HCT116 (cell line): ENCODE data around the gene SLC9A9.

ENCODE experiments used
- CEBPB ChIP-seq: IDR thresholded peaks from 2 replicates; pipeline ENCODE4 v1.6.1; 2012; ENCODE audit warnings: low read depth
- EZH2 ChIP-seq: fragments of 200-600 bp; sonication (generic); IDR thresholded peaks from 2 replicates; pipeline ENCODE4 v1.6.1; 2017; ENCODE audit warnings: antibody characterized with exemption, mixed run types
- JUND ChIP-seq: IDR thresholded peaks from 2 replicates; pipeline ENCODE4 v1.6.1; 2012
- POLR2AphosphoS5 ChIP-seq: IDR thresholded peaks from 2 replicates; pipeline ENCODE4 v1.6.1; 2011; ENCODE audit warnings: mild to moderate bottlenecking, low read depth, low read length, moderate library complexity
- SRF ChIP-seq: IDR thresholded peaks from 2 replicates; pipeline ENCODE4 v1.6.1; 2012; ENCODE audit warnings: low read depth
- YY1 ChIP-seq: IDR thresholded peaks from 2 replicates; pipeline ENCODE4 v1.6.1; 2011; ENCODE audit warnings: low read length, low read depth, moderate library complexity, mild to moderate bottlenecking; ENCODE audit not compliant: insufficient replicate concordance; ENCODE audit errors: extremely low read depth
- TF ChIP-seq, protein P1 (sequence below), 3 experiments: fragments of 200-600 bp in 1 of 3; sonication (generic) in 1 of 3; IDR thresholded peaks in 2 of 3; conservative IDR thresholded peaks in 1 of 3; 2 replicates each; pipeline ENCODE4 v1.5.1; 2012 to 2017; ENCODE audit warnings: low read depth in 2 of 3, low read length in 2 of 3, antibody characterized with exemption in 1 of 3, borderline replicate concordance in 1 of 3, control low read depth in 1 of 3, mild to moderate bottlenecking in 1 of 3, mixed read lengths in 1 of 3, mixed run types in 1 of 3, moderate library complexity in 1 of 3; ENCODE audit not compliant: insufficient read depth in 1 of 3
- TF ChIP-seq, protein P2 (sequence below): IDR thresholded peaks from 2 replicates; pipeline ENCODE4 v1.6.1; 2012; ENCODE audit warnings: low read depth
- TF ChIP-seq, protein P3 (sequence below): IDR thresholded peaks from 2 replicates; pipeline ENCODE4 v1.6.1; 2011; ENCODE audit warnings: mild to moderate bottlenecking, low read length, moderate library complexity; ENCODE audit not compliant: insufficient replicate concordance; ENCODE audit errors: extremely low read depth
- TF ChIP-seq, protein P4 (sequence below): IDR thresholded peaks from 2 replicates; pipeline ENCODE4 v1.6.1; 2012

DNA sequence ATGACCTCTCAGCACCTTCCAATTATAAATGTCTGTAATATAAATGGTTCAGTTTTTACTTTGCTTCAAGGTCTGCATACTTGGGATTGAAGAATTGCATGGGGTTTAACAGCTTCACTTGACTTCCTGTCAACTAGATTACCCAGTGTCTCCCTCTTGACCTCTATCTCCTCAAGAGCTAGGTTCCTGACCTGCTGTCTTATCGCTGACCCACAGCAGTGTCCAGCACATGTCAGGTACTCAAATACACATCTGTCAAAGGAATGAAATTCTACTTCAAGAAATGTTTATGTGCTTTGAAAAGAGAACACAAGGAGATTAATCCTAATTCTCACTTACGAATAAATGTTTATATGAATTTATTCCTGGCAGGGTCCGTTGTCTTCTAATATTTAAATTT is 284.5 kb downstream of the SLC9A9 start:
- TF ChIP-seq POLR2AphosphoS5: no peak
- TF ChIP-seq, protein P1, sequence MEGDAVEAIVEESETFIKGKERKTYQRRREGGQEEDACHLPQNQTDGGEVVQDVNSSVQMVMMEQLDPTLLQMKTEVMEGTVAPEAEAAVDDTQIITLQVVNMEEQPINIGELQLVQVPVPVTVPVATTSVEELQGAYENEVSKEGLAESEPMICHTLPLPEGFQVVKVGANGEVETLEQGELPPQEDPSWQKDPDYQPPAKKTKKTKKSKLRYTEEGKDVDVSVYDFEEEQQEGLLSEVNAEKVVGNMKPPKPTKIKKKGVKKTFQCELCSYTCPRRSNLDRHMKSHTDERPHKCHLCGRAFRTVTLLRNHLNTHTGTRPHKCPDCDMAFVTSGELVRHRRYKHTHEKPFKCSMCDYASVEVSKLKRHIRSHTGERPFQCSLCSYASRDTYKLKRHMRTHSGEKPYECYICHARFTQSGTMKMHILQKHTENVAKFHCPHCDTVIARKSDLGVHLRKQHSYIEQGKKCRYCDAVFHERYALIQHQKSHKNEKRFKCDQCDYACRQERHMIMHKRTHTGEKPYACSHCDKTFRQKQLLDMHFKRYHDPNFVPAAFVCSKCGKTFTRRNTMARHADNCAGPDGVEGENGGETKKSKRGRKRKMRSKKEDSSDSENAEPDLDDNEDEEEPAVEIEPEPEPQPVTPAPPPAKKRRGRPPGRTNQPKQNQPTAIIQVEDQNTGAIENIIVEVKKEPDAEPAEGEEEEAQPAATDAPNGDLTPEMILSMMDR (IDR thresholded peaks at IDR 0.05 in 2 of 3, conservative IDR thresholded peaks at IDR 0.05 in 1 of 3; ENCODE audit: borderline replicate concordance in 1 of 3, insufficient read depth in 1 of 3, low read depth in 2 of 3, low read length in 2 of 3): no peak
- TF ChIP-seq EZH2: no peak
- TF ChIP-seq, protein P2, sequence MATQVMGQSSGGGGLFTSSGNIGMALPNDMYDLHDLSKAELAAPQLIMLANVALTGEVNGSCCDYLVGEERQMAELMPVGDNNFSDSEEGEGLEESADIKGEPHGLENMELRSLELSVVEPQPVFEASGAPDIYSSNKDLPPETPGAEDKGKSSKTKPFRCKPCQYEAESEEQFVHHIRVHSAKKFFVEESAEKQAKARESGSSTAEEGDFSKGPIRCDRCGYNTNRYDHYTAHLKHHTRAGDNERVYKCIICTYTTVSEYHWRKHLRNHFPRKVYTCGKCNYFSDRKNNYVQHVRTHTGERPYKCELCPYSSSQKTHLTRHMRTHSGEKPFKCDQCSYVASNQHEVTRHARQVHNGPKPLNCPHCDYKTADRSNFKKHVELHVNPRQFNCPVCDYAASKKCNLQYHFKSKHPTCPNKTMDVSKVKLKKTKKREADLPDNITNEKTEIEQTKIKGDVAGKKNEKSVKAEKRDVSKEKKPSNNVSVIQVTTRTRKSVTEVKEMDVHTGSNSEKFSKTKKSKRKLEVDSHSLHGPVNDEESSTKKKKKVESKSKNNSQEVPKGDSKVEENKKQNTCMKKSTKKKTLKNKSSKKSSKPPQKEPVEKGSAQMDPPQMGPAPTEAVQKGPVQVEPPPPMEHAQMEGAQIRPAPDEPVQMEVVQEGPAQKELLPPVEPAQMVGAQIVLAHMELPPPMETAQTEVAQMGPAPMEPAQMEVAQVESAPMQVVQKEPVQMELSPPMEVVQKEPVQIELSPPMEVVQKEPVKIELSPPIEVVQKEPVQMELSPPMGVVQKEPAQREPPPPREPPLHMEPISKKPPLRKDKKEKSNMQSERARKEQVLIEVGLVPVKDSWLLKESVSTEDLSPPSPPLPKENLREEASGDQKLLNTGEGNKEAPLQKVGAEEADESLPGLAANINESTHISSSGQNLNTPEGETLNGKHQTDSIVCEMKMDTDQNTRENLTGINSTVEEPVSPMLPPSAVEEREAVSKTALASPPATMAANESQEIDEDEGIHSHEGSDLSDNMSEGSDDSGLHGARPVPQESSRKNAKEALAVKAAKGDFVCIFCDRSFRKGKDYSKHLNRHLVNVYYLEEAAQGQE: no peak
- TF ChIP-seq, protein P3, sequence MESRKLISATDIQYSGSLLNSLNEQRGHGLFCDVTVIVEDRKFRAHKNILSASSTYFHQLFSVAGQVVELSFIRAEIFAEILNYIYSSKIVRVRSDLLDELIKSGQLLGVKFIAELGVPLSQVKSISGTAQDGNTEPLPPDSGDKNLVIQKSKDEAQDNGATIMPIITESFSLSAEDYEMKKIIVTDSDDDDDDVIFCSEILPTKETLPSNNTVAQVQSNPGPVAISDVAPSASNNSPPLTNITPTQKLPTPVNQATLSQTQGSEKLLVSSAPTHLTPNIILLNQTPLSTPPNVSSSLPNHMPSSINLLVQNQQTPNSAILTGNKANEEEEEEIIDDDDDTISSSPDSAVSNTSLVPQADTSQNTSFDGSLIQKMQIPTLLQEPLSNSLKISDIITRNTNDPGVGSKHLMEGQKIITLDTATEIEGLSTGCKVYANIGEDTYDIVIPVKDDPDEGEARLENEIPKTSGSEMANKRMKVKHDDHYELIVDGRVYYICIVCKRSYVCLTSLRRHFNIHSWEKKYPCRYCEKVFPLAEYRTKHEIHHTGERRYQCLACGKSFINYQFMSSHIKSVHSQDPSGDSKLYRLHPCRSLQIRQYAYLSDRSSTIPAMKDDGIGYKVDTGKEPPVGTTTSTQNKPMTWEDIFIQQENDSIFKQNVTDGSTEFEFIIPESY: no peak
- TF ChIP-seq, protein P4, sequence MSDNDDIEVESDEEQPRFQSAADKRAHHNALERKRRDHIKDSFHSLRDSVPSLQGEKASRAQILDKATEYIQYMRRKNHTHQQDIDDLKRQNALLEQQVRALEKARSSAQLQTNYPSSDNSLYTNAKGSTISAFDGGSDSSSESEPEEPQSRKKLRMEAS: no peak
- TF ChIP-seq YY1: no peak
- TF ChIP-seq CEBPB: no peak
- no peak for TF ChIP-seq JUND
- TF ChIP-seq SRF: no peak
